ENCODE data around the gene TMEM117.

Gene TMEM117

DNA sequence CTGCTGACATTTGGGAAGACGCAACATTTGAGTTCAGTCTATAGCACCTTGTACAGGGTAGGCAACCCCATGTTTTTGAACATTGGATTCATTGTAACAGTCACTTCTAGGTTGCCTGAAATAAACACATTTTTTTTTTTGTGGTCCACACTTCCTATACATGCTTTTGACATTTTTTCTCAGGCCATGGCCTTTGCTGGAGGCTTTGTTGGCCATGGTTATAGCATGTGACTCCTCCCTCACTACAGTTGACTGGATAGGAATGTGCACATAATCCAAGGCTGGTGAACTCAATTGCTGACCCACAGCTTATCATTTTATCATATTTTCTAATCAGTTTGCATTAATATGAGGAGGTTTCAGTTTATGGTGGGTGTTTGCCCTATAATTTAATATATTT is 60.6 kb downstream of the TMEM117 start:
- DNase-seq (ENCODE audit: low read depth): peak; percentile 86
- TF ChIP-seq, protein P1, sequence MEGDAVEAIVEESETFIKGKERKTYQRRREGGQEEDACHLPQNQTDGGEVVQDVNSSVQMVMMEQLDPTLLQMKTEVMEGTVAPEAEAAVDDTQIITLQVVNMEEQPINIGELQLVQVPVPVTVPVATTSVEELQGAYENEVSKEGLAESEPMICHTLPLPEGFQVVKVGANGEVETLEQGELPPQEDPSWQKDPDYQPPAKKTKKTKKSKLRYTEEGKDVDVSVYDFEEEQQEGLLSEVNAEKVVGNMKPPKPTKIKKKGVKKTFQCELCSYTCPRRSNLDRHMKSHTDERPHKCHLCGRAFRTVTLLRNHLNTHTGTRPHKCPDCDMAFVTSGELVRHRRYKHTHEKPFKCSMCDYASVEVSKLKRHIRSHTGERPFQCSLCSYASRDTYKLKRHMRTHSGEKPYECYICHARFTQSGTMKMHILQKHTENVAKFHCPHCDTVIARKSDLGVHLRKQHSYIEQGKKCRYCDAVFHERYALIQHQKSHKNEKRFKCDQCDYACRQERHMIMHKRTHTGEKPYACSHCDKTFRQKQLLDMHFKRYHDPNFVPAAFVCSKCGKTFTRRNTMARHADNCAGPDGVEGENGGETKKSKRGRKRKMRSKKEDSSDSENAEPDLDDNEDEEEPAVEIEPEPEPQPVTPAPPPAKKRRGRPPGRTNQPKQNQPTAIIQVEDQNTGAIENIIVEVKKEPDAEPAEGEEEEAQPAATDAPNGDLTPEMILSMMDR (conservative IDR thresholded peaks at IDR 0.05; ENCODE audit: low read depth, low read length): no peak
- no peak overlapping the region for H3K4me3 ChIP-seq (ENCODE audit: low read length)

DNA sequence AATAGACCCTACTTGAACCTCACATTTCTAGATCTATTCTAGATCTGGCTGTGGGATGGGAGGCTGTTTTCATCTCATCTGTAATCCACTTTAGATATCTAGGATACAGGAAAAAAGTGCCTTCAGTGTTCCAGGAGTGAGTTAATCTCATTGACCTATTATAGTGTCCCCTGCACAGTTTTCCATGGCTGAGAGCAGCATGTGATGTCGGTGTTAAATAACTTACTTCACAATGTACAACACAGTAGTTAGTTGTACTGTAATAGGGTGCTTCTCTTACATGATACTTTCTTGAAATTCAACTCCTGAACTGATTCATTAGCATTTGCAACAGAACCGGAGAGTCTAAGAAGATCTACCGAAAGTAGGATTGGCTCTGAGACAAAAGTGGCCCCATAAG is 62.6 kb downstream of the TMEM117 start:
- H3K4me3 ChIP-seq (ENCODE audit: low read length): no peak overlapping the region
- TF ChIP-seq, protein P1 (conservative IDR thresholded peaks at IDR 0.05; ENCODE audit: low read depth, low read length): no peak
- DNase-seq (ENCODE audit: low read depth): no peak

DNA sequence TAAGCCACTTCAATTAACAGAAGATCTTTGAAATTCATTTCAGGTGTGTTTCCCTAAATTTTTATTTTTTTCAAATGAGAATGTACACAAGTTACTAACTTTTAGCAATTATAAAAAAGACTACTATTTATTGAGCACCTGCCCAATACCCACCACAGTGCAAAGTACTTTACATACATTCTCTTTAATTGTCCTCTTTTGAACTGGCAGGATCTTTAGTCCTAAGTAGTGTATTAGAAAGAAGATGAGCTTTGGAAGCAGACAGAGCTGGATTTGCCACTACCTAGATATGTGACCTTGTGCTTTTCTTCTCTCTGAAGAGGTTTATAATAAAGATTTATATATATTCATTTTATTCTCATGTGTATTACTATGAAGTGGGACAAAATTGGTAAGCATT is 63.7 kb downstream of the TMEM117 start:
- TF ChIP-seq, protein P1 (conservative IDR thresholded peaks at IDR 0.05; ENCODE audit: low read depth, low read length): no peak
- DNase-seq (ENCODE audit: low read depth): no peak
- H3K4me3 ChIP-seq (ENCODE audit: low read length): no peak overlapping the region

DNA sequence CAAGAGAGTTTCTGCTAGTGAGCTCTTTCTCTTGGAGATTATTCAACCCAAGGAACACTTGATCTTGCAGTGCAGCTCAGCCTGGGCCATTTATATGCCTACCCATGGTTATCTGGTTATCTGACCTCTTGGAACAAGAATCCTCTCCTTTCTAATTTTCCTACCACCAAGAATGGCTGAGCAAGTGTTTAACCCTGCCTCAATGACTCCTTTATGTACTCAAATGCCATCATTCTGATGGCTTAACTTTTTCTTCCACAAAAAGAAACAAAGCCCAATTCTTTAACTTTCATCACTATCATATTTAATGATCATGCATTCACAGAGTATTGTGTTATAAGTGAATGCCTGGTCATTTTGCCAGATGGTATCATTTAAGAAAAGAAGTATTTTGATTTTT is 67.8 kb downstream of the TMEM117 start:
- no peak for DNase-seq (ENCODE audit: low read depth)
- H3K4me3 ChIP-seq (ENCODE audit: low read length): no peak overlapping the region
- TF ChIP-seq, protein P1 (conservative IDR thresholded peaks at IDR 0.05; ENCODE audit: low read depth, low read length): no peak

DNA sequence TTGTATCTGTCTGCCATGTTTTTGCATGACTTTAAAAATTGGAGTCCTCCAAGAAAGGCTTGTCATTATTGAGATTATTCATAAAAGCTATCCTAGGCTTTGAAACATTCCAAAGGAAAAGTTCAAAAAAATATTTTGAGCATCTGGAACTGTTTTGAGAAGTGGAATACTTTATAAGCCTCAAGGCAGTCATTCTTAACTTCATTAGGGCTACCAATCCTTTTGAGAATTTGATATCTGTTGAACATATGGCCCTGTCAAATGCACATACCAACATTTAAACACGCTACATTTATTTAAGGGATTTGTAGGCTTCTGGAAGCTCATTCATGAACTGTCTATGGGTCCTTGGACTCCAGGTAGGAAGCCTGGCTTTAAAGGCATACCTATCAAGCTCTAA is 77.0 kb downstream of the TMEM117 start:
- H3K4me3 ChIP-seq (ENCODE audit: low read length): no peak overlapping the region
- DNase-seq (ENCODE audit: low read depth): no peak
- TF ChIP-seq, protein P1 (conservative IDR thresholded peaks at IDR 0.05; ENCODE audit: low read depth, low read length): no peak

DNA sequence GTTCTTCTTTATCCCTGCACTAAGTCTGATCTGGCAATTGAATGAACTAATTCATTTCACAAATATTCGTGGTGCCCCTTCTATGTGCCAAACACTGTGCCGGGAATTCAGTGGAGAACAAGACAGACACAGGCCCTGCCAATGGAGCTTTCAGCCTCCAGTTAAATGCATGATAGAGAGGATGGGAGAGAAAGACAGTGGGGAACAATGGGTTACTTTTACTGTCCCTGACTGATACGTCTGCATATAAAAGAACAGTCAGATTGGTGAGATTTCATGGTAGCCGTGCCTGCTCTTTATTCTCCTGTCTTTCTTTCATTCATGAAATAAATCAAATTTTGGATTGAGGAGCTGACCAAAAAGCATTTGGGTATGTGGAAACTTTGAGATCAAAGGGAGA is 78.5 kb downstream of the TMEM117 start:
- DNase-seq (ENCODE audit: low read depth): no peak
- no peak overlapping the region for H3K4me3 ChIP-seq (ENCODE audit: low read length)
- TF ChIP-seq, protein P1 (conservative IDR thresholded peaks at IDR 0.05; ENCODE audit: low read depth, low read length): no peak

DNA sequence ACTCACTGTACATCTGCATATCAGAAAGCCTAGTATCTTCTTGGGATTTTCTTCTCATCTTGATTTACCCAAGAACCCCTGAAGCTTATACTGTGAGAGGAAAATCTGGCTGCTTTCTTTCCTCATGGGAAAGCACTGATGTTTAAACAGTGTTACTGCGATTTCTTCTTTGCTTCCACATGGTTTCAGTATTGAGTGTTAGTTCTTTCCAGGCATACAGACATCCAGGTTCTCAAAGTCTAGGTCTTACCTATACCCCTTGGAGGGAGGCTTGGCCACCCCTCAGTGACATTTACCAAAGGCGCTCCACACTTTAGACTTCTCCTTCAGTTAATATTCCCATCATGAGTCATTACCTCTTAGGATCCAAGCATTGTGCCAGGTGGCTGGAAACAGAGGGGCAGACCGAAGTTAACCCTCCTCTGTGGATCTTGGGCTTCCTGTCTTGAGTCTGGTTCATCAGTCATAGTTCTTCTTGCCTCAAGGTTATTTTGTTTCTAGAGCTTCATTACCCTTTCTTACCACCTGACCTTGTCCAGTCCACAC is 79.1 kb downstream of the TMEM117 start:
- TF ChIP-seq, protein P1 (conservative IDR thresholded peaks at IDR 0.05; ENCODE audit: low read depth, low read length): peak; percentile 41
- H3K4me3 ChIP-seq (ENCODE audit: low read length): no peak overlapping the region
- DNase-seq (ENCODE audit: low read depth): no peak
